ENCODE data around the gene PPME1. TPM values are rescaled to one million over a fixed set of nuclear protein-coding genes. Genes with fewer than 3 reads are reported as not detected.

PPME1 gene
- total RNA-seq, 1 experiment from 2014 or later = 81.0 TPM

- H3K4me3 ChIP-seq = no peak overlapping the region
- ChIA-PET CTCF (interaction anchor here (0.6 kb wide), 1 partner anchor 16 kb away, joined by 7 read pairs; the partner anchor contains the start of gene C2CD3), POLR2A (ENCODE audit: unreplicated experiment) (interaction anchor here (0.7 kb wide), 1 partner anchor 36 kb away, joined by 6 read pairs; no protein-coding TSS in a partner anchor)
- H3K79me2 ChIP-seq (ENCODE audit: low read depth) = peaks cover 40% of the 10 kb centered on the region
- intact Hi-C loops (cut with micrococcal nuclease; ENCODE audit: unreplicated experiment) = no loop called here
- no peak overlapping the region for H2AFZ ChIP-seq
- H3K4me1 ChIP-seq (replicated peaks; ENCODE audit: insufficient read depth) = peaks cover 23% of the 10 kb centered on the region
- no peaks in the 10 kb centered on the region for H3K9me3 ChIP-seq (ENCODE audit: insufficient read depth, low read depth)
- H3K27me3 ChIP-seq (ENCODE audit: insufficient read depth, low read depth) = no peaks in the 10 kb centered on the region
- H3K9me2 ChIP-seq (ENCODE audit: insufficient read depth) = no peaks in the 10 kb centered on the region
- DNase-seq = peak in 1 of 2 experiments; percentile 86
- no TSS peak for BruUV-seq (replicated peaks)
- H3K36me3 ChIP-seq (ENCODE audit: low read depth) = no peaks in the 10 kb centered on the region; the same call in 1 of the 2 replicates
- H4K20me1 ChIP-seq (ENCODE audit: insufficient read depth) = no peaks in the 10 kb centered on the region
- TF ChIP-seq CTCF (conservative IDR thresholded peaks at IDR 0.05) = no peak
- no peak for TF ChIP-seq EZH2 (IDR thresholded peaks at IDR 0.05; ENCODE audit: low read depth)
- peaks cover 19% of the 10 kb centered on the region for H3F3A ChIP-seq (ENCODE audit: insufficient read depth, low read depth)
- H3K27ac ChIP-seq = peak overlapping the region; percentile 58
- H3K4me2 ChIP-seq = peak overlapping the region; percentile 33
Observed at GRCh38 chr11:74154620-74155281, 16.3 kb upstream of the PPME1 start.

GRCh38 chr11:74157169-74157568 is 13.9 kb upstream of the PPME1 start:
- no peaks in the 10 kb centered on the region for H3K27me3 ChIP-seq (ENCODE audit: insufficient read depth, low read depth)
- ChIA-PET POLR2A (ENCODE audit: unreplicated experiment) (interaction anchor here (0.6 kb wide), 1 partner anchor 87 kb away, joined by 4 read pairs; no protein-coding TSS in a partner anchor), CTCF (no interaction called here)
- no peaks in the 10 kb centered on the region for H3K9me3 ChIP-seq (ENCODE audit: insufficient read depth, low read depth)
- 0 out of 2 replicates have a peak, but pooled peaks cover 4% of the 10 kb centered on the region for H3K9me2 ChIP-seq (ENCODE audit: insufficient read depth)
- H3K36me3 ChIP-seq (ENCODE audit: low read depth) = peaks cover 10% of the 10 kb centered on the region; the same call in 1 of the 2 replicates
- no TSS peak for BruUV-seq (replicated peaks)
- H3K4me1 ChIP-seq (replicated peaks; ENCODE audit: insufficient read depth) = peaks cover 23% of the 10 kb centered on the region
- DNase-seq = no peak
- H4K20me1 ChIP-seq (ENCODE audit: insufficient read depth) = no peaks in the 10 kb centered on the region
- peaks cover 19% of the 10 kb centered on the region for H3F3A ChIP-seq (ENCODE audit: insufficient read depth, low read depth)
- no peak overlapping the region for H3K27ac ChIP-seq
- no peak overlapping the region for H3K4me2 ChIP-seq
- H3K79me2 ChIP-seq (ENCODE audit: low read depth) = peaks cover 30% of the 10 kb centered on the region
- H3K4me3 ChIP-seq = no peak overlapping the region
- TF ChIP-seq CTCF (conservative IDR thresholded peaks at IDR 0.05) (no peak), EZH2 (IDR thresholded peaks at IDR 0.05; ENCODE audit: low read depth) (no peak)
- intact Hi-C loops (cut with micrococcal nuclease; ENCODE audit: unreplicated experiment) = no loop called here
- H2AFZ ChIP-seq = no peak overlapping the region

- Histone ChIP-seq H3K36me3 (ENCODE audit: low read depth) (0 out of 2 replicates have a peak, but pooled peaks cover 20% of the 10 kb centered on the region), H3K27me3 (ENCODE audit: insufficient read depth, low read depth) (no peaks in the 10 kb centered on the region), H4K20me1 (ENCODE audit: insufficient read depth) (no peaks in the 10 kb centered on the region), H3K4me2 (no peak overlapping the region), H2AFZ (no peak overlapping the region), H3K79me2 (ENCODE audit: low read depth) (peaks cover 9% of the 10 kb centered on the region), H3F3A (ENCODE audit: insufficient read depth, low read depth) (peaks cover 9% of the 10 kb centered on the region), H3K4me1 (replicated peaks; ENCODE audit: insufficient read depth) (peaks cover 9% of the 10 kb centered on the region), H3K9me3 (ENCODE audit: insufficient read depth, low read depth) (no peaks in the 10 kb centered on the region), H3K27ac (no peak overlapping the region), H3K4me3 (no peak overlapping the region), H3K9me2 (ENCODE audit: insufficient read depth) (0 out of 2 replicates have a peak, but pooled peaks cover 4% of the 10 kb centered on the region)
- intact Hi-C loops (cut with micrococcal nuclease; ENCODE audit: unreplicated experiment) = no loop called here
- no peak for TF ChIP-seq EZH2 (IDR thresholded peaks at IDR 0.05; ENCODE audit: low read depth)
- TF ChIP-seq CTCF (conservative IDR thresholded peaks at IDR 0.05) = no peak
- no peak for DNase-seq
- BruUV-seq (replicated peaks) = no TSS peak
- ChIA-PET CTCF (interaction anchor here (0.5 kb wide), 1 partner anchor 108 kb away, joined by 3 read pairs; no protein-coding TSS in a partner anchor), POLR2A (ENCODE audit: unreplicated experiment) (interaction anchor here (0.6 kb wide), 1 partner anchor 11 kb away, joined by 3 read pairs; the partner anchor contains the start of genes C2CD3 and PPME1)
Observed at GRCh38 chr11:74159642-74160041, 11.4 kb upstream of the PPME1 start.
